DMS114 treated with DMSO at 0.1 percent for 48 hours (cell line): ENCODE data around the gene TMIGD1.
A peak's percentile ranks its signal among the peaks of the same experiment; 100 is the strongest.
"Not testable (repeated sequence)": the region's sequence is repeated elsewhere in the genome, so short reads cannot be mapped to it uniquely, and the experiment has no call there.

ENCODE experiments used
- DNase-seq: peaks from one replicate; lab custom pipeline; 2025; ENCODE audit not compliant: unreplicated experiment; lab: John Stamatoyannopoulos, UW

Gene TMIGD1

GRCh38 chr17:30358055-30358760 lies 24.4 kb upstream of the TMIGD1 start:
- no peak for DNase-seq

GRCh38 chr17:30357476-30357875 lies 23.6 kb upstream of the TMIGD1 start:
- DNase-seq: no peak

- no peak for DNase-seq
These were observed 20.8 kb upstream of the TMIGD1 start for GRCh38 chr17:30354701-30355100.

- no peak for DNase-seq
These were observed 18.5 kb upstream of the TMIGD1 start for GRCh38 chr17:30352240-30352814.

- DNase-seq: no peak
These were observed 17.9 kb upstream of the TMIGD1 start for GRCh38 chr17:30351735-30352134.

GRCh38 chr17:30351263-30351662 lies 17.4 kb upstream of the TMIGD1 start:
- not testable (repeated sequence) for DNase-seq

- no peak for DNase-seq
These were observed 15.4 kb upstream of the TMIGD1 start for GRCh38 chr17:30349252-30349651.

- no peak for DNase-seq
These were observed 13.6 kb upstream of the TMIGD1 start for GRCh38 chr17:30347488-30347887.

- DNase-seq: no peak
These were observed 12.5 kb upstream of the TMIGD1 start for GRCh38 chr17:30346221-30346795.

- DNase-seq: no peak
These were observed 11.7 kb upstream of the TMIGD1 start for GRCh38 chr17:30345527-30346075.

GRCh38 chr17:30345089-30345433 lies 11.2 kb upstream of the TMIGD1 start:
- DNase-seq: no peak

- DNase-seq: no peak
These were observed 10.6 kb upstream of the TMIGD1 start for GRCh38 chr17:30344283-30345088.

GRCh38 chr17:30343796-30344195 lies 9.9 kb upstream of the TMIGD1 start:
- no peak for DNase-seq

- not testable (repeated sequence) for DNase-seq
These were observed 9.4 kb upstream of the TMIGD1 start for GRCh38 chr17:30343244-30343643.

- DNase-seq: no peak
These were observed 7.9 kb upstream of the TMIGD1 start for GRCh38 chr17:30341703-30342249.

- no peak for DNase-seq
These were observed 7.0 kb upstream of the TMIGD1 start for GRCh38 chr17:30340801-30341356.

- DNase-seq: no peak
These were observed 5.2 kb upstream of the TMIGD1 start for GRCh38 chr17:30339086-30339485.

GRCh38 chr17:30337393-30337999 lies 3.6 kb upstream of the TMIGD1 start:
- no peak for DNase-seq

GRCh38 chr17:30336369-30337171 lies 2.7 kb upstream of the TMIGD1 start:
- DNase-seq: peak; percentile 48

GRCh38 chr17:30334421-30334820 lies 564 bp upstream of the TMIGD1 start:
- DNase-seq: no peak
